GM12874 (cell line): ENCODE measurements around the gene SGK1.

Experiments used
- CTCF ChIP-seq: IDR thresholded peaks from 2 replicates; pipeline ENCODE4 v1.5.1; 2011; ENCODE audit warnings: low read depth, mild to moderate bottlenecking, control low read depth, low read length, moderate library complexity; ENCODE audit not compliant: insufficient read depth

Gene SGK1

GRCh38 chr6:134171517-134171916, 146.4 kb downstream of the SGK1 start:
- TF ChIP-seq CTCF: no peak

GRCh38 chr6:134170844-134171243, 147.1 kb downstream of the SGK1 start:
- TF ChIP-seq CTCF: no peak

DNA sequence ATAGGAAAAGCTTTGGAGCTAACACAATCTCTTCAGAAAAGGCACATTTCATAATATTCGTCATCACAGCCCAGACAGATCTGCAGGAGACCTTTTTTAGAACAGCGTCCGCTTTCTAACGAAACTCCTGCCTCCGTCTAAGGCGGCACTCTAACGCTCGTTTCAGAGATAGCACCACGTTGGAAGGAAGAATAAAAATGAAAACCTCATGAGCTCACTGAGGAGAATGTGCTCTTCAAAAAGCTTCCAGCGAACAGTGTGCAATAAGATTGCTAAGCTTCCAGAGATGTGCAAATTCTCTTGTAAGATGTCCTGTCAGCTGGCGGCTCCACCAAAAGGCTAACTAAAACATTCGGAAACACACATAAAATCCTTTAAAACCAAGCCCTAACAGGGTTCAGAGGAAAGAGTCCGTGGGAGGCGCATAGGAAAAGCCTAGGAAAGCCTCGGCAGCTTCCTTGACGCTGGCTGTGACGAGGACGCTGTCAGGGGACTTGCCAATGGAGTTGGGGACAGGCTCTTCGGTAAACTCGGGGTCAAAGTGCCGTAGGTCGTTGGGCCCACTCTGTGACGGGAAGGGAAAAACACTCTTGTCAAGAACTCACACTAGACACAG, 147.9 kb downstream of the SGK1 start:
- no peak for TF ChIP-seq CTCF

DNA sequence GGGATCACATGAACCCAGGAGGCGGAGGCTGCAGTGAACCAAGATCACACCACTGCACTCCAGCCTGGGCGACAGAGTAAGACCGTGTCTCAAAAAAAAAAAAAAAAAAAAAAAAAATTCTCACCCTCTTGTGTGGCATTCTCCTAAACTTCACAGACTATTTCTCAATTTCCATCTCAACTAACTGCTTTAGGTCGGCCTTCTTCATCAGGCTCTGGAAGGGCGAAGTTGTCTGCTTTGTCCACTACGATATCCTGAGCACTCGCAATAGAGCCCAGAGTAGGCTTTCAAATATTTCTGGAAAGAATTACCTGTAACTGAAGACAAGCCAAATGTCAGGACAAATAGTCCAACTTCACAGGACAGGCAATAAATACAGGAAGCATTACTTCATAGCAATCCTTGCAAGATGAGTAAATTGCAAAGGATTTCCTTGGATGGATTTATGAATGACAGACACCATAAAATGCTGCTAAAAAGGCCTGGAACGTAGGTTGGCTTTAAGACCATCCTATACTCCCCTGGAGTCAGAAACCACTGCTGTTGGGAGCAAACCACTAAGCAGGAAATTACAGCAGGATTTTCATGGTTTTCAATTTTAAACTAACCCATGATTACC, 149.2 kb downstream of the SGK1 start:
- no peak for TF ChIP-seq CTCF

- TF ChIP-seq CTCF: no peak
Measured at GRCh38 chr6:134166511-134167261, 151.2 kb downstream of the SGK1 start.

GRCh38 chr6:134165561-134166201, 152.2 kb downstream of the SGK1 start:
- no peak for TF ChIP-seq CTCF

DNA sequence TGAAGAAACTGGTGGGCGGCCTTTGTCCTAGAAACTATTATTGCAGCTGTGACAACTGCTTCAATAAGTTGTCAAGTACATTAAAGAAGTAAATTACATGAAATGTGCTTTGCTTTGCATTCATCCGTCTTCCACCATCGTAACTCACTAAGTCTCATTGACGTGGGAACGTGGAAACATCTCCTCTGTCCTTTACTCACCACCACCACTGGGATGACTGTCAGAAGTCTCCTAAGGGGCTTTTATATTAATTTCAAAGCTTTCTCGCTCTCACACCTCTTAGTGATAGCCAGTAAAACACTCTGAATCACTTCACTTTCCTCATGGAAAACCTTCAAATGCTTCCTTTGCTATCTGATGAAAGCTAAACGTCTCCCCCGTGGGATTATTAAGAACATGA, 153.6 kb downstream of the SGK1 start:
- TF ChIP-seq CTCF: no peak
